Keratinocyte (primary cell): ENCODE measurements around the gene TUBA4B. TPM values are rescaled to one million over a fixed set of nuclear protein-coding genes. Genes with fewer than 3 reads are reported as not detected.

Source experiments
- DNase-seq: peaks from one replicate; pipeline ENCODE4 v3.0.0-alpha.2; 2011; ENCODE audit warnings: low read depth, missing footprints, low spot score
- FAIRE-seq: peaks from 2 replicates; lab custom pipeline; 2011; peaks lifted over from hg19 to GRCh38; lab: Jason Lieb, UNC
- H2AFZ ChIP-seq: 2 replicates; pipeline ENCODE4 v1.6.0; 2012; ENCODE audit warnings: low read length, control low read depth, inconsistent platforms; ENCODE audit not compliant: control insufficient read depth
- H3K27ac ChIP-seq: 2 replicates; pipeline ENCODE4 v1.5.1; 2011; ENCODE audit warnings: low read length; ENCODE audit not compliant: control insufficient read depth, insufficient read depth
- H3K27me3 ChIP-seq: 3 replicates; pipeline ENCODE4 v1.6.0; 2011; ENCODE audit warnings: low read length; ENCODE audit not compliant: control insufficient read depth, insufficient read depth; ENCODE audit errors: extremely low read depth
- H3K36me3 ChIP-seq, 2 experiments: 2 replicates in 1 of 2; 3 replicates in 1 of 2; pipeline ENCODE4 v1.5.1; 2011; ENCODE audit warnings: low read length in 2 of 2, mild to moderate bottlenecking in 1 of 2; ENCODE audit not compliant: control insufficient read depth in 2 of 2, insufficient read depth in 2 of 2; ENCODE audit errors: extremely low read depth in 1 of 2
- H3K4me1 ChIP-seq: 3 replicates; pipeline ENCODE4 v1.5.1; 2011; ENCODE audit warnings: low read length; ENCODE audit not compliant: control insufficient read depth, insufficient read depth; ENCODE audit errors: extremely low read depth
- H3K4me2 ChIP-seq: 3 replicates; pipeline ENCODE4 v1.6.0; 2011; ENCODE audit warnings: low read depth, low read length; ENCODE audit not compliant: control insufficient read depth, insufficient read depth; ENCODE audit errors: extremely low read depth
- H3K4me3 ChIP-seq, 3 experiments: fragments of 200-600 bp in 1 of 3; sonication (generic) in 1 of 3; 2 replicates in 2 of 3; 3 replicates in 1 of 3; pipeline ENCODE4 v1.5.1; 2011 to 2016; ENCODE audit warnings: low read length in 3 of 3, mild to moderate bottlenecking in 3 of 3, control low read depth in 2 of 3, inconsistent platforms in 1 of 3, low read depth in 1 of 3, mixed read lengths in 1 of 3, mixed run types in 1 of 3, moderate library complexity in 1 of 3; ENCODE audit not compliant: control insufficient read depth in 2 of 3, insufficient read depth in 2 of 3; ENCODE audit errors: extremely low read depth in 1 of 3
- H3K79me2 ChIP-seq: 2 replicates; pipeline ENCODE4 v1.6.0; 2012; ENCODE audit warnings: low read length; ENCODE audit not compliant: control insufficient read depth, insufficient read depth
- H3K9ac ChIP-seq: 3 replicates; pipeline ENCODE4 v1.6.0; 2011; ENCODE audit warnings: low read length; ENCODE audit not compliant: control insufficient read depth, insufficient read depth; ENCODE audit errors: extremely low read depth
- H3K9me1 ChIP-seq: 3 replicates; pipeline ENCODE4 v1.6.0; 2011; ENCODE audit warnings: low read length; ENCODE audit not compliant: control insufficient read depth, insufficient read depth; ENCODE audit errors: extremely low read depth
- H3K9me3 ChIP-seq: 2 replicates; pipeline ENCODE4 v1.5.1; 2012; ENCODE audit warnings: low read depth, low read length; ENCODE audit not compliant: control insufficient read depth
- H4K20me1 ChIP-seq: 3 replicates; pipeline ENCODE4 v1.6.0; 2011; ENCODE audit warnings: low read length; ENCODE audit not compliant: control insufficient read depth, insufficient read depth; ENCODE audit errors: extremely low read depth
- EZH2 ChIP-seq: IDR thresholded peaks from one replicate; pipeline ENCODE4 v1.6.1; 2012; ENCODE audit warnings: inconsistent platforms, mild to moderate bottlenecking, low read length, moderate library complexity
- dilution Hi-C: fragments of 300-500 bp; cut with MboI; formaldehyde crosslinking; loops from one replicate; pipeline ENCODE4 v1.7.0; 2020; ENCODE audit warnings: low sequenced_read_pairs; ENCODE audit not compliant: extremely low pct_ligation_motif_present
- polyA plus RNA-seq, 5 experiments: library from polyadenylated mRNA; depleted of rRNA in 3 of 5; stranded (reverse) in 3 of 5; stranded (forward) in 1 of 5; unstranded in 1 of 5; fragments of >200 nt; gene quantifications; 1 replicate in 1 of 5; 2 replicates in 3 of 5; 3 replicates in 1 of 5; pipeline versions ENCODE4 v1.2.1 to v1.2.3, GENCODE V29; 2011 to 2012; ENCODE audit warnings: missing spikeins in 2 of 5, low read depth in 1 of 5, low replicate concordance in 1 of 5
- TF ChIP-seq, protein P1 (sequence below), 3 experiments: IDR thresholded peaks in 1 of 3; conservative IDR thresholded peaks in 1 of 3; optimal IDR thresholded peaks in 1 of 3; 2 replicates in 2 of 3; 3 replicates in 1 of 3; pipeline versions ENCODE3 to v1.5.1; 2011; ENCODE audit warnings: low read length in 3 of 3, mild to moderate bottlenecking in 3 of 3, moderate library complexity in 2 of 3, control low read depth in 1 of 3, inconsistent platforms in 1 of 3; ENCODE audit not compliant: insufficient read depth in 2 of 3; ENCODE audit errors: extremely low read depth in 1 of 3

The TUBA4B gene
- polyA plus RNA-seq, 1 donor (not counting 4 experiments of a cell fraction or from before 2014, with no cell fraction given) = not detected

DNA sequence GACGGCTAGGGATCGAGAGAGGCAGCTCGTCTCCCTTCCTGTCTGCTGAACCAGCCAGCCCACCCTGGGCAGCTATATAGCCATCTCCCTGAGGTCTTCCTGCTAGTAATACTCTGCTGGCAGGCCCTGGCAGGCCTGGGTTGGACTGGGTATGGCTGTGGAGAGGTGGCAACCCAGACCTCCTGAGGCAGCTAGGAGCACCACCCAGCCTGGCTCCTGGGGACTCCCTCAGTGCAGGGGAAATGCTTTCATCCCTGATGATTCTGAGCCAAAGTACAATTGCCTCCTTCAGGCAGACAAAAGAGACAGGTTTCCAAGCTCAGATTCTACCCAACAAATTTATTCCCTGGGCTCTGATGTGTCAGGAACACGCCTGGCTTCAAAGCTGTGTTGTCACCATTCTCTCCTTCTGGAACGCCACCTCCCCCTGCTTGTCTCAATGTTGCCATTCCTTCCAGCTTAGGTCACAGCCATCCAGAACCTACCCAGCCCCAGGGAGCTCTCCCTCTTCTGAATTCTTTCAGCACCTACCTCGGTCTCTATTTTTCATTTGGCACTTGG is 21.4 kb downstream of the TUBA4B start:
- Histone ChIP-seq H3K9me3 (no peaks in the 10 kb centered on the region), H3K4me1 (peaks cover 54% of the 10 kb centered on the region), H3K9ac (peak overlapping the region; percentile 96), H4K20me1 (no peaks in the 10 kb centered on the region), H3K36me3 (no peaks in the 10 kb centered on the region), H3K79me2 (no peaks in the 10 kb centered on the region), H3K9me1 (no peaks in the 10 kb centered on the region), H3K27ac (peak overlapping the region; percentile 100), H3K4me2 (peak overlapping the region; percentile 88), H2AFZ (no peak overlapping the region), H3K4me3 (peak overlapping the region; percentile 4 to 65 (median 64)), H3K27me3 (no peaks in the 10 kb centered on the region)
- dilution Hi-C loops = no loop called here
- FAIRE-seq (peak; percentile 97), DNase-seq (peak; percentile 96)
- no peak for TF ChIP-seq EZH2
- TF ChIP-seq, protein P1, sequence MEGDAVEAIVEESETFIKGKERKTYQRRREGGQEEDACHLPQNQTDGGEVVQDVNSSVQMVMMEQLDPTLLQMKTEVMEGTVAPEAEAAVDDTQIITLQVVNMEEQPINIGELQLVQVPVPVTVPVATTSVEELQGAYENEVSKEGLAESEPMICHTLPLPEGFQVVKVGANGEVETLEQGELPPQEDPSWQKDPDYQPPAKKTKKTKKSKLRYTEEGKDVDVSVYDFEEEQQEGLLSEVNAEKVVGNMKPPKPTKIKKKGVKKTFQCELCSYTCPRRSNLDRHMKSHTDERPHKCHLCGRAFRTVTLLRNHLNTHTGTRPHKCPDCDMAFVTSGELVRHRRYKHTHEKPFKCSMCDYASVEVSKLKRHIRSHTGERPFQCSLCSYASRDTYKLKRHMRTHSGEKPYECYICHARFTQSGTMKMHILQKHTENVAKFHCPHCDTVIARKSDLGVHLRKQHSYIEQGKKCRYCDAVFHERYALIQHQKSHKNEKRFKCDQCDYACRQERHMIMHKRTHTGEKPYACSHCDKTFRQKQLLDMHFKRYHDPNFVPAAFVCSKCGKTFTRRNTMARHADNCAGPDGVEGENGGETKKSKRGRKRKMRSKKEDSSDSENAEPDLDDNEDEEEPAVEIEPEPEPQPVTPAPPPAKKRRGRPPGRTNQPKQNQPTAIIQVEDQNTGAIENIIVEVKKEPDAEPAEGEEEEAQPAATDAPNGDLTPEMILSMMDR (optimal IDR thresholded peaks at IDR 0.05 in 1 of 3, IDR thresholded peaks at IDR 0.05 in 1 of 3, conservative IDR thresholded peaks at IDR 0.05 in 1 of 3; ENCODE audit: extremely low read depth in 1 of 3, insufficient read depth in 2 of 3, low read length in 3 of 3) = no peak

DNA sequence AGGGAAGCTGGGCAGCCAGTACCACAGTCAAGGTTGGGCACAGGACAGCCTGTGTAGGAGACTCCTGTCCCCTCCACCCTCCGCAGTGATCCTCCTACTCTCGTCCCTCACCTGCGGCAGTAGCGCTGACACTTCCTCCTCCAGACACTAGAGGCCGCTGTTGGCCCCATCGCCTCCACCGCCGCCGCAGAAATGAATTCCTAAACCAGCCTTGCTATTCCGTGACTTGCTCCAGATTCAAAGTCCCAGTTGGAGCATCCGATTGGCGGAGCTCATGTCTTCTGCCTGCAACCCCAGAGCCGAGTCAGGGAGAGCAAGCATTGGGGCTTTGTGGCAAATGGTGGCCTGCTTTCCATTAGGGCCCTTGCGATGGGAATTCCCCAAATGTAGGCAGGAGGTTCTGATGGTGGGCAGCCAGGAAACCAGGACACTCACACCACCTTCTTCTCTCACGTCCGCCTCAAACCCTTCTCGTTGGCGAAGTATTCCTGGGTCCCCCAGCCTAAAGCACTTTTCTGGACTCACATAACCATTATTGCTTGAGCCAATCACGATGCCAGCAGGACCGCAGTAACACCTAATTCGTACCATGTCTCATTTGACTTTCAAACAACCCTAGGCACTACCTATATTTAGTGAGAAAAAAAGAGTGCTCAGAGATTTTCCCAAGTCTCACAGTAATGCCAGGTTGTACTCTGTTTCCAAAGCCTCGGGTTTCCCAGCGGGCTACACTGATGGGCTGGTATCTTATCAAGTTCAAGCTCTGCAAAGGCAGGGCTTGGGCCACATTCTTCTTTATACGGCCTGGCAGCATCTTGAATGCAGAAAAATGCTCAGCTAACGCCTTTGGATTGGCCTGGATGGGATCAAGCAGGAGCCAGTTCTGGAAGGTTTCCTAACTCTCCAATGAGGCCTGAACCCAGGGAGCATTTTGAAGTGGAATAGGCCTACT is 24.9 kb downstream of the TUBA4B start:
- H3K4me2 ChIP-seq = peak overlapping the region; percentile 68
- peak overlapping the region; percentile 75 for H3K9ac ChIP-seq
- H2AFZ ChIP-seq = peak overlapping the region; percentile 93
- DNase-seq (no peak), FAIRE-seq (peak; percentile 70)
- peaks cover 13 to 15% of the 10 kb centered on the region in 2 experiments for H3K36me3 ChIP-seq
- no peaks in the 10 kb centered on the region for H3K27me3 ChIP-seq
- no peaks in the 10 kb centered on the region for H4K20me1 ChIP-seq
- peaks cover 7% of the 10 kb centered on the region for H3K79me2 ChIP-seq
- TF ChIP-seq, protein P1 (optimal IDR thresholded peaks at IDR 0.05 in 1 of 3, IDR thresholded peaks at IDR 0.05 in 1 of 3, conservative IDR thresholded peaks at IDR 0.05 in 1 of 3; ENCODE audit: extremely low read depth in 1 of 3, insufficient read depth in 2 of 3, low read length in 3 of 3) = peak in 2 of 3 experiments; percentile 97 to 98
- no peak for TF ChIP-seq EZH2
- peak overlapping the region in 2 of 3 experiments; percentile 42 to 45 for H3K4me3 ChIP-seq
- no peaks in the 10 kb centered on the region for H3K9me1 ChIP-seq
- peak overlapping the region; percentile 97 for H3K27ac ChIP-seq
- H3K9me3 ChIP-seq = no peaks in the 10 kb centered on the region
- dilution Hi-C loops = no loop called here
- H3K4me1 ChIP-seq = peaks cover 53% of the 10 kb centered on the region
